Mesodermal cell (in vitro differentiated cells): ENCODE results near the gene ENO2.
"Not testable (repeated sequence)": the region's sequence is repeated elsewhere in the genome, so short reads cannot be mapped to it uniquely, and the experiment has no call there.

ENCODE experiments used
- H3K27ac ChIP-seq: 2 replicates; pipeline ENCODE4 v1.7.0; 2013; ENCODE audit warnings: mild to moderate bottlenecking, low read depth, low read length, moderate library complexity; ENCODE audit not compliant: severe bottlenecking
- H3K36me3 ChIP-seq: 2 replicates; pipeline ENCODE4 v1.7.1; 2013; ENCODE audit warnings: mild to moderate bottlenecking, low read length, moderate library complexity; ENCODE audit not compliant: control insufficient read depth, insufficient read depth
- H3K4me1 ChIP-seq: one replicate; pipeline ENCODE4 v1.7.1; 2013; ENCODE audit warnings: mild to moderate bottlenecking, low read length; ENCODE audit not compliant: insufficient read depth, control insufficient read depth, poor library complexity, severe bottlenecking
- H3K4me3 ChIP-seq: 2 replicates; pipeline ENCODE4 v1.7.0; 2013; ENCODE audit warnings: low read length, control low read depth, mild to moderate bottlenecking; ENCODE audit not compliant: insufficient read depth, poor library complexity, severe bottlenecking; ENCODE audit errors: extremely low read depth
- H3K9me3 ChIP-seq: 2 replicates; pipeline ENCODE4 v1.7.1; 2013; ENCODE audit warnings: mild to moderate bottlenecking, low read length, moderate library complexity; ENCODE audit not compliant: control insufficient read depth
- WGBS, 2 experiments: methylation state at CpG; one replicate each; pipeline ENCODE4 v1.1.5; 2013; ENCODE audit warnings: missing lambda C conversion rate in 2 of 2; ENCODE audit not compliant: insufficient coverage in 2 of 2; 5-methylcytosine and 5-hydroxymethylcytosine counted together

The ENO2 gene

DNA sequence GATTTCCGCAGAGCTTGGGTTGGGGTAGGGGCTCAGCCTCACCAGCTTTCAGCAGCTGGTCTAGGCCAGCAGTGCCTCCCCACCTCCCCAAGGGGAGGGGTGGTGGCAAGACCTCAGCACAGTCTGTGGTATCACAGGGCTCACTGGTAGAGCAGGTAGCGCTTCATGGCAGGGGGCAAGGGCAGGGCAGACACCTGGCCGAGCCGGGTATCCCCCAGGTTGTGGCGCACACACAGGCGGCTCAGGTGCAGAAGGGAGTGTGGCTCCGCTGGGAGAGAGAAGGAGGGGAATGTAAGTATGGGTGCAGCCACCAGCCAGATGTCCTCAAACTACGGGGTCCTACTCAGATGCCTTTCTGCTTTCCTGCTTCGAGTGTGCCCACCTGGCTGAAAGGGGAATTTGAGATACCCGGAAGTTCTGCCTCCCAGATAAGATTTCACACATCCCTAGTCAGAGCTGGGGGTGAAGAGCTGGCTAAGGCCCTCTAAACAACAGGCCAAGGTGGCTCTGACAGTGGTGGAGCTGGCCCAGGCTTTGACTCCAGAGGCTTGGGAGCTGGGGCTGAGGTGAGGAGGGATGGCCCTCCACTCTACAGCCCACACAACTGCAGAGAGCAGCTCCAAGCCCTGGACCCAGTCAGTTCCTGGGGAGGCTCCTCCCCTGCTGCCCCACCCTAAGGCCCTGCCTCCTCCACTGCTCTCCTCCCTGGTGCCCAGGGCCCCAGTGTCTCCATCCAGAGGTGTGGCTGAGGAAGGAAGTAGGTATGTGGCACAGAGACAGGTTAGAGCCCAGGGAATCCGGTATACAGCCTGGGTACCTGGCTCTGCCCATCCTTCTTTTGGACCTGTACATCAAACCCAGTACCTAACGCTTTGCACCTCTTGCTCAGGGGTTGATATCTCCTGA, 43.1 kb upstream of the ENO2 start:
- WGBS, 2 experiments: 92 to 94% methylated on average over 10 to 11 of the region's 12 CpGs
- Histone ChIP-seq H3K4me3 (peak overlapping the region; percentile 74), H3K36me3 (peaks cover 34% of the 10 kb centered on the region), H3K27ac (no peak overlapping the region), H3K4me1 (peaks cover 20% of the 10 kb centered on the region), H3K9me3 (no peaks in the 10 kb centered on the region)

DNA sequence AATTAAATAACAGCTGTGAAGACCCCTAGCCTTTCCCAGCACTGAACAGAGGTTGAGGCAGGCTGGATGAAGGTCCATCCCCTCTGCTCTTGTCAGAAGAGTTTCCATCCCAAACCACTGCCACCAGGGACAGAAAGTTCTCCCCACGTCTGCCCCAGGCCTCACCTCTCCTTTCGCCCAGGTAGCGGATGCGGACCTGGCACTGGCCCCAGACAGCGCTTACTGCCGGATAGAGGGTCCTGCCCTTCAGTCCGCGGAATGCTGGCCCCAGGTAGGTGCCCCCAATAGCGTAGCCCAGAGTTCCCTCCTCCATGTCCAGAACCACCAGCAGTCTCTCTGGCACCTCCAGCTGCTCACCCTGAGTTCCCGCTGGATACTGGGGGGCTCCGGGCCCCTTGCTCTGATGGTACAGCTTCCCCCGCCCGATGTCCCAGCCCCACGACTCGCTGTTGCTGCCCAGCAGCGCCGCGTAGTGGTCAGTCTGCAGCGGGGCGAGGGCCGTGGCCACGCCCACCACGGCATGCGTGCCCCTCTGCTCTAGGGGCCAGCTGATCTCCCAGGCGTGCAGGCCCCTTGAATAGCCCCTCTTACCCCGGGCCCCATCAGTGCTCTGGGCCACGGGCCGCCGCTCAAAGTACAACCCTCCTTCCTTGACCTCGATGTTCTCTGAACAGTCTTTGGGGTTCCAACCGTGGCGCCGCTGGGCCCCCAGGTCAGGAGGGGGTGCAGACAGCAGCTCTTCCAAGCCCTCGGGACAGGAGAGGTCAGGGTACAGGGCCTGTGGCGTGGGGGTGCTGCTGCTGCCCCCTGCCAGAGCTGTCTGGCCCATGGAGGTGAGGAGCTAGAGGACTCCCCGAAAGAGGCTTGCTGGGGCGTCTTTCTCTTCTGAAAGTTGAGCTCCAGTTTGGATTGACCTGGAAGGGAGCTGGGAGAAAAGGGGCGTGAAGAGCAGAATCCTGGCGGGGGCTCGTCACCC, 42.0 kb upstream of the ENO2 start:
- 7% methylated on average over 32 to 36 of the region's 40 CpGs for WGBS, 2 experiments
- H3K36me3 ChIP-seq: peaks cover 31% of the 10 kb centered on the region
- peak overlapping the region; percentile 74 for H3K4me3 ChIP-seq
- H3K27ac ChIP-seq: peak overlapping the region; percentile 72
- H3K9me3 ChIP-seq: no peaks in the 10 kb centered on the region
- H3K4me1 ChIP-seq: peaks cover 12% of the 10 kb centered on the region

GRCh38 chr12:6873094-6874014, 41.0 kb upstream of the ENO2 start, which contains the start of gene SPSB2:
Gene SPSB2, minus strand, starts transcription at chr12:6873303. Its CDS starts 402 bp downstream, at chr12:6872901.
- no peaks in the 10 kb centered on the region for H3K9me3 ChIP-seq
- peaks cover 12% of the 10 kb centered on the region for H3K4me1 ChIP-seq
- H3K36me3 ChIP-seq: peaks cover 31% of the 10 kb centered on the region
- H3K4me3 ChIP-seq: peak within 1 kb of the TSS; percentile 74
- 0% methylated on average over 51 to 66 of the region's 66 CpGs for WGBS, 2 experiments
- peak within 1 kb of the TSS; percentile 72 for H3K27ac ChIP-seq

DNA sequence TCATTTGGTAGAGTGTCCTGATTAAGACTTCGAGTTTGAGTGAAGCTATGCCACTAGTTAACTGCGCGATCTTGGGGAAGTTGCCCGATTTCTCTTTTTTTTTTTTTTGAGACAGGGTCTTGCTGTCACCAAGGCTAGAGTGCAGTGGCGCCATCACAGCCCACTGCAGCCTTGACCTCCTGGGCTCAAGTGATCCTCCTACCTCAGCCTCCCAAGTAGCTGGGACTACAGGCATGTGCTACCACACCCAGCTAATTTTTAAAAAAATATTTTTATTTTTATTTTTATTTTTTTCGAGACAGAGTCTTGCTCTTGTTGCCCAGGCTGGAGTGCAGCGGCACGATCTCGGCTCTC, 40.4 kb upstream of the ENO2 start:
- H3K36me3 ChIP-seq: peaks cover 31% of the 10 kb centered on the region
- not testable (repeated sequence) for H3K9me3 ChIP-seq, H3K4me1 ChIP-seq
- peak overlapping the region; percentile 74 for H3K4me3 ChIP-seq
- H3K27ac ChIP-seq: peak overlapping the region; percentile 69
- 53 to 65% methylated on average over 6 to 7 of the region's 9 CpGs for WGBS, 2 experiments

DNA sequence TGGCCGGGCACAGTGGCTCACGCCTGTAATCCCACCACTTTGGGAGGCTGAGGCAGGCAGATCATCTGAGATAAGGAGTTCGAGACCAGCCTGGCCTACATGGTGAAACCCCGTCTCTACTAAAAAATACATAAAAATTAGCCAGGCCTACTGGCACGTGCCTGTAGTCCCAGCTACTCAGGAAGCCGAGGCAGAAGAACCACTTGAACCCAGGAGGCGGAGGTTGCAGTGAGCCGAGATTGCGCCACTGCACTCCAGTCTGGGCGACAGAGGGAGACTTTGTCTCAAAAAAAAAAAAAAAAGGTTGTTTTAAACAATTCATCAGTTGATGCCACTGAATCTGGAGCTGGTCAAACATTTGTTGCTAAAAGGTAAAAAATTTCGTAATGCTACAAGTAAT, 34.6 kb upstream of the ENO2 start:
- H3K36me3 ChIP-seq: peaks cover 20% of the 10 kb centered on the region
- H3K9me3 ChIP-seq, H3K4me3 ChIP-seq, H3K27ac ChIP-seq, H3K4me1 ChIP-seq: not testable (repeated sequence)
- 94 to 96% methylated on average over 9 to 10 of the region's 11 CpGs for WGBS, 2 experiments

DNA sequence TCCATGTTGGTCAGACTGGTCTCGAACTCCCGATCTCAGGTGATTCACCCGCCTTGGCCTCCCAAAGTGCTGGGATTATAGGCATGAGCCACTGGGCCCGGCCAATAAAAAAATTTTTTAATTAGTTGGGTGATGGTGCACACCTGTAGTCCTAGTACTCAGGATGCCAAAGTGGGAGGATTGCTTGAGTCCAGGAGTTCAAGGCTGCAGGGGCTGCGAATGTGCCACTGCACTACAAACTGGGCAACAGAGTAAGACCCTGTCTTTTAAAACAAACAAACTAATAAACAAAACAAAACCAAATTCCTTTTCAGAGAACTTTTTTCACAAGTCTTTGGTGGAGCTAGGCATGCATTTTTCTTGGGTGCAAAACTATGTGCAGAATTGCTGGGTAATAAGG, 31.1 kb upstream of the ENO2 start:
- Histone ChIP-seq H3K4me3 (no peak overlapping the region), H3K4me1 (no peaks in the 10 kb centered on the region), H3K27ac (no peak overlapping the region), H3K36me3 (peaks cover 15% of the 10 kb centered on the region), H3K9me3 (no peaks in the 10 kb centered on the region)
- 91 to 100% methylated on average over 2 to 5 of the region's 5 CpGs for WGBS, 2 experiments

- Histone ChIP-seq H3K9me3 (no peaks in the 10 kb centered on the region), H3K36me3 (peaks cover 15% of the 10 kb centered on the region), H3K4me1 (no peaks in the 10 kb centered on the region), H3K4me3 (no peak overlapping the region), H3K27ac (no peak overlapping the region)
- 94 to 97% methylated on average over 10 to 11 of the region's 11 CpGs for WGBS, 2 experiments
Measured at GRCh38 chr12:6883683-6884082, 30.7 kb upstream of the ENO2 start.

- WGBS, 2 experiments: 81 to 83% methylated on average over 19 to 22 of the region's 22 CpGs
- H3K27ac ChIP-seq: no peak overlapping the region
Measured at GRCh38 chr12:6884539-6884938, 29.8 kb upstream of the ENO2 start.

DNA sequence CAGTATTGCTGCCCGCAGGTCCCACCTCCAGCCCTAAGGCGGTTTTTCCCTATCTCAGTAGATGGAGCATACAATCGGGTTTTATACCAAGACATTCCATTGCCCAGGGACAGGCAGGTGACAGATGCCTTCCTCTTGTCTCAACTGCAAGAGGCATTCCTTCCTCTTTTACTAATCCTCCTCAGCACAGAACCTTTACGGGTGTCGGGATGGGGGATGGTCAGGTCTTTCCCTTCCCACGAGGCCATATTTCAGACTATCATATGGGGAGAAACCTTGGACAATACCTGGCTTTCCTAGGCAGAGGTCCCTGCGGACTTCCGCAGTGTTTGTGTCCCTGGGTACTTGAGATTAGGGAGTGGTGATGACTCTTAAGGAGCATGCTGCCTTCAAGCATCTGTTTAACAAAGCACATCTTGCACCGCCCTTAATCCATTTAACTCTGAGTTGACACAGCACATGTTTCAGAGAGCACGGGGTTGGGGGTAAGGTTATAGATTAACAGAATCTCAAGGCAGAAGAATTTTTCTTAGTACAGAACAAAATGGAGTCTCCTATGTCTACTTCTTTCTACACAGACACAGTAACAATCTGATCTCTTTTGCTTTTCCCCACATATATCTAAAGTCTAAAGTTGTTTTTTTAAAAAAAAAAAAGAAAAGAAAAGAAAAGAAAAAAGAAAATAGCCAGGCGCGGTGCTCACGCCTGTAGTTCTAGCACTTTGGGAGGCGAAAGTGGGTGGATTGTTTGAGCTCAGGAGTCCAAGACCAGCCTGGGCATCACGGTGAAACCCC, 28.0 kb upstream of the ENO2 start:
- H3K9me3 ChIP-seq, H3K4me1 ChIP-seq, H3K4me3 ChIP-seq, H3K27ac ChIP-seq: not testable (repeated sequence)
- peaks cover 15% of the 10 kb centered on the region for H3K36me3 ChIP-seq
- 0 to 76% methylated on average over 1 to 5 of the region's 15 CpGs for WGBS, 2 experiments

More at GRCh38 chr12:6884539-6884938, 29.8 kb upstream of the ENO2 start:
- no peaks in the 10 kb centered on the region for H3K9me3 ChIP-seq
- H3K4me3 ChIP-seq: no peak overlapping the region
- H3K36me3 ChIP-seq: peaks cover 15% of the 10 kb centered on the region
- no peaks in the 10 kb centered on the region for H3K4me1 ChIP-seq
